Left cardiac atrium (tissue), 4 donors: Measurements from ENCODE around the gene RNU1-4. TPM values are rescaled to one million over a fixed set of nuclear protein-coding genes. Genes with fewer than 3 reads are reported as not detected.
"Not testable (repeated sequence)": the region's sequence is repeated elsewhere in the genome, so short reads cannot be mapped to it uniquely, and the experiment has no call there.

Source experiments
- ATAC-seq, 2 donors: fragments of 200-7000 bp; cut with Tn5 transposase; one replicate each; pipeline ENCODE4 v1.9.1; 2020; ENCODE audit warnings: mild to moderate bottlenecking in 2 of 2, moderate library complexity in 2 of 2
- DNase-seq: peaks from one replicate; pipeline ENCODE4 v3.0.0-alpha.2; 2020
- intact Hi-C, 2 donors: fragments of 100-400 bp; cut with DNase I; formaldehyde crosslinking; loops; one replicate each; pipeline versions ENCODE4 v1.14.1 to v1.15.1; 2022 to 2023
- long read RNA-seq: library from polyadenylated mRNA; unstranded; transcript quantifications from one replicate; pipeline ENCODE4 v2.0.0, GENCODE V29; 2021
- total RNA-seq, 2 donors: library from RNA; stranded (reverse); fragmentation: NEBNext Ultra II Directional; extraction: Animal tissue kit (Norgen Biotek cat#: 25700); gene quantifications; one replicate each; pipeline ENCODE4 v1.2.1, GENCODE V29; 2021
- donor health status: DM: no; HTN: yes; CAD: no.
- donor health status: DM: no; HTN: yes; CAD: no; lungs with severe emphysema.
- donor health status: DM: yes; HTN: yes; CAD: no.
- donor health status: Dilated cardiomyopathy.

Gene RNU1-4
- total RNA-seq: over 10,000 TPM in 1 of 2 donors, 1,000 to 10,000 TPM in 1; 5,988 to 15,401 TPM
- long read RNA-seq: 0 reads

GRCh38 chr1:16740047-16740964, at the start of gene RNU1-4:
Gene RNU1-4, plus strand, starts transcription at chr1:16740516.
- peak; percentile 98 to 100 for ATAC-seq
- DNase-seq, intact Hi-C loops: not testable (repeated sequence)

- ATAC-seq, intact Hi-C loops, DNase-seq: not testable (repeated sequence)
Observed at GRCh38 chr1:16690971-16691682, 49.2 kb upstream of the RNU1-4 start.

- intact Hi-C loops, ATAC-seq, DNase-seq: not testable (repeated sequence)
Observed at GRCh38 chr1:16692283-16692682, 48.0 kb upstream of the RNU1-4 start.

- intact Hi-C loops, DNase-seq: not testable (repeated sequence)
- peak; percentile 13 to 23 for ATAC-seq
Observed at GRCh38 chr1:16692717-16693448, 47.4 kb upstream of the RNU1-4 start.

GRCh38 chr1:16693449-16694307, 46.6 kb upstream of the RNU1-4 start:
- DNase-seq, intact Hi-C loops: not testable (repeated sequence)
- ATAC-seq: peak in 1 of 2 donors; percentile 9

- ATAC-seq, DNase-seq: not testable (repeated sequence)
Observed at GRCh38 chr1:16694308-16694702, 46.0 kb upstream of the RNU1-4 start.

GRCh38 chr1:16696507-16697150, 43.7 kb upstream of the RNU1-4 start:
- ATAC-seq, intact Hi-C loops, DNase-seq: not testable (repeated sequence)

More at GRCh38 chr1:16694308-16694702, 46.0 kb upstream of the RNU1-4 start:
- intact Hi-C loops: not testable (repeated sequence)

GRCh38 chr1:16697152-16697551, 43.2 kb upstream of the RNU1-4 start:
- intact Hi-C loops, DNase-seq, ATAC-seq: not testable (repeated sequence)

- intact Hi-C loops, DNase-seq, ATAC-seq: not testable (repeated sequence)
Observed at GRCh38 chr1:16699440-16699839, 40.9 kb upstream of the RNU1-4 start.

GRCh38 chr1:16700138-16700895, 40.0 kb upstream of the RNU1-4 start:
- DNase-seq, intact Hi-C loops, ATAC-seq: not testable (repeated sequence)

- intact Hi-C loops, ATAC-seq, DNase-seq: not testable (repeated sequence)
Observed at GRCh38 chr1:16701189-16701588, 39.1 kb upstream of the RNU1-4 start.

GRCh38 chr1:16702280-16702679, 38.0 kb upstream of the RNU1-4 start:
- DNase-seq, intact Hi-C loops, ATAC-seq: not testable (repeated sequence)

GRCh38 chr1:16703141-16703540, 37.2 kb upstream of the RNU1-4 start:
- peak; percentile 41 to 62 for ATAC-seq
- intact Hi-C loops, DNase-seq: not testable (repeated sequence)

GRCh38 chr1:16703602-16704001, 36.7 kb upstream of the RNU1-4 start:
- DNase-seq, intact Hi-C loops: not testable (repeated sequence)
- peak; percentile 11 to 76 for ATAC-seq

GRCh38 chr1:16704076-16704475, 36.2 kb upstream of the RNU1-4 start:
- ATAC-seq, DNase-seq, intact Hi-C loops: not testable (repeated sequence)

- ATAC-seq, DNase-seq, intact Hi-C loops: not testable (repeated sequence)
Observed at GRCh38 chr1:16704502-16705100, 35.7 kb upstream of the RNU1-4 start.
